Kidney (tissue), 14 donors: Measurements from ENCODE around the gene LIMK2. TPM values are rescaled to one million over a fixed set of nuclear protein-coding genes. Genes with fewer than 3 reads are reported as not detected.

Experiments used
- DNase-seq, 5 donors: peaks; one replicate each; pipeline ENCODE4 v3.0.0-alpha.2; 2013 to 2020
- FAIRE-seq: peaks from 2 replicates; lab custom pipeline; 2012; peaks lifted over from hg19 to GRCh38; lab: Jason Lieb, UNC
- H3K27ac ChIP-seq, 2 donors: one replicate each; pipeline ENCODE4 v1.7.0; 2013; ENCODE audit warnings: low read depth in 2 of 2, low read length in 2 of 2, inconsistent platforms in 1 of 2
- H3K27me3 ChIP-seq: one replicate; pipeline ENCODE4 v1.7.1; 2013; ENCODE audit warnings: low read length, inconsistent platforms; ENCODE audit not compliant: control insufficient read depth, insufficient read depth
- H3K36me3 ChIP-seq, 3 donors: one replicate each; pipeline versions ENCODE4 v1.7.0 to v1.7.1; 2013; ENCODE audit warnings: low read length in 3 of 3, control low read depth in 1 of 3, inconsistent platforms in 1 of 3; ENCODE audit not compliant: insufficient read depth in 3 of 3, control insufficient read depth in 2 of 3
- H3K4me1 ChIP-seq, 3 donors: one replicate each; pipeline versions ENCODE4 v1.7.0 to v1.7.1; 2013; ENCODE audit warnings: low read length in 3 of 3, inconsistent platforms in 1 of 3, low read depth in 1 of 3; ENCODE audit not compliant: control insufficient read depth in 2 of 3, insufficient read depth in 2 of 3
- H3K4me3 ChIP-seq, 3 donors: one replicate each; pipeline versions ENCODE4 v1.7.0 to v1.8.1; 2013; ENCODE audit warnings: low read length in 3 of 3, control low read depth in 1 of 3, inconsistent platforms in 1 of 3
- H3K9ac ChIP-seq, 3 donors: one replicate each; pipeline versions ENCODE4 v1.7.0 to v1.7.1; 2013; ENCODE audit warnings: low read length in 3 of 3, control low read depth in 1 of 3, inconsistent platforms in 1 of 3
- H3K9me3 ChIP-seq, 3 donors: one replicate each; pipeline versions ENCODE4 v1.7.0 to v1.7.1; 2013; ENCODE audit warnings: low read length in 3 of 3, control low read depth in 1 of 3, inconsistent platforms in 1 of 3; ENCODE audit not compliant: control insufficient read depth in 2 of 3, insufficient read depth in 1 of 3
- CTCF ChIP-seq: IDR thresholded peaks from 3 replicates; pipeline ENCODE4 v1.5.1; 2012; ENCODE audit warnings: mild to moderate bottlenecking, moderate library complexity, borderline replicate concordance; ENCODE audit not compliant: insufficient read depth; ENCODE audit errors: extremely low read depth
- intact Hi-C: fragments of 100-400 bp; cut with DNase I; formaldehyde crosslinking; loops from one replicate; pipeline ENCODE4 v1.11.1; 2022
- polyA plus RNA-seq: library from polyadenylated mRNA; stranded (reverse); fragments of 350-450 nt; fragmentation: Illumina TruSeq; extraction: RNeasy Lipid Tissue Mini Kit (QIAGEN cat#74804); gene quantifications from one replicate; pipeline ENCODE4 v1.2.3, GENCODE V29; 2014; ENCODE audit warnings: low read depth, low replicate concordance; ENCODE audit not compliant: insufficient read depth
- total RNA-seq: library from RNA; stranded (reverse); fragmentation: NEBNext Ultra II Directional; extraction: Animal tissue kit (Norgen Biotek cat#: 25700); gene quantifications from one replicate; pipeline ENCODE4 v1.2.1, GENCODE V29; 2021
- donor health status: control.
- donor health status: control.
- donor health status: control.
- donor health status: control.
- donor health status: control.
- donor health status: DM: yes; HTN: yes; CAD: no.
- donor health status: Normal renal cell carcinoma (clear cell type).

Gene LIMK2
- total and polyA plus RNA-seq, 2 donors from 2014 or later: 20.3 to 48.2 TPM

GRCh38 chr22:31259798-31260473 lies 47.8 kb downstream of the LIMK2 start:
- no peaks in the 10 kb centered on the region for H3K4me1 ChIP-seq
- no peaks in the 10 kb centered on the region for H3K9me3 ChIP-seq
- intact Hi-C loops: no loop called here
- TF ChIP-seq CTCF: no peak
- no peaks in the 10 kb centered on the region for H3K27me3 ChIP-seq
- no peak overlapping the region for H3K9ac ChIP-seq
- no peak for FAIRE-seq
- no peak overlapping the region for H3K4me3 ChIP-seq
- H3K27ac ChIP-seq: no peak overlapping the region
- no peak for DNase-seq
- H3K36me3 ChIP-seq: peaks cover 2 to 33% (median 25%) of the 10 kb centered on the region in 3 donors

GRCh38 chr22:31260474-31260856 lies 48.4 kb downstream of the LIMK2 start:
- intact Hi-C loops: no loop called here
- TF ChIP-seq CTCF: no peak
- no peak for DNase-seq
- FAIRE-seq: no peak
- H3K27me3 ChIP-seq: no peaks in the 10 kb centered on the region
- H3K9ac ChIP-seq: no peak overlapping the region
- H3K4me3 ChIP-seq: no peak overlapping the region
- no peaks in the 10 kb centered on the region for H3K9me3 ChIP-seq
- no peak overlapping the region for H3K27ac ChIP-seq
- H3K4me1 ChIP-seq: no peaks in the 10 kb centered on the region
- H3K36me3 ChIP-seq: peaks cover 2 to 33% (median 25%) of the 10 kb centered on the region in 3 donors

GRCh38 chr22:31262312-31263133 lies 50.4 kb downstream of the LIMK2 start:
- no peaks in the 10 kb centered on the region for H3K4me1 ChIP-seq
- H3K27me3 ChIP-seq: no peaks in the 10 kb centered on the region
- FAIRE-seq (no peak), DNase-seq (peak in 3 of 5 donors; percentile 61 to 77 (median 71))
- H3K9ac ChIP-seq: no peak overlapping the region
- H3K4me3 ChIP-seq: no peak overlapping the region
- no peak for TF ChIP-seq CTCF
- peaks cover 2 to 37% (median 36%) of the 10 kb centered on the region in 3 donors for H3K36me3 ChIP-seq
- H3K27ac ChIP-seq: no peak overlapping the region
- no peaks in the 10 kb centered on the region for H3K9me3 ChIP-seq
- intact Hi-C loops: no loop called here
